Measurements from ENCODE around the gene JAGN1. TPM values are rescaled to one million over a fixed set of nuclear protein-coding genes. Genes with fewer than 3 reads are reported as not detected.
"Not testable (repeated sequence)": the region's sequence is repeated elsewhere in the genome, so short reads cannot be mapped to it uniquely, and the experiment has no call there.

JAGN1 gene
- total RNA-seq, 1 experiment from 2014 or later = 34.2 TPM

GRCh38 chr3:9875448-9875847 is 15.0 kb upstream of the JAGN1 start:
- TF ChIP-seq CTCF (IDR thresholded peaks at IDR 0.05; ENCODE audit: unreplicated experiment) = no peak
- intact Hi-C loops (cut with micrococcal nuclease; ENCODE audit: unreplicated experiment) = no loop called here
- Mint-ChIP-seq H3K9me3 (ENCODE audit: low read depth, unreplicated experiment) (no peaks in the 10 kb centered on the region), H3K36me3 (ENCODE audit: insufficient read depth, unreplicated experiment) (peaks cover 4% of the 10 kb centered on the region), H3K4me3 (ENCODE audit: low read depth, unreplicated experiment) (no peak overlapping the region), H3K27me3 (ENCODE audit: unreplicated experiment) (no peaks in the 10 kb centered on the region), H3K27ac (ENCODE audit: unreplicated experiment) (no peak overlapping the region), H3K4me1 (ENCODE audit: low read depth, unreplicated experiment) (peaks cover 23% of the 10 kb centered on the region)
- DNase-seq = no peak
- BruUV-seq (replicated peaks) = no TSS peak
- CTCF ChIA-PET = interaction anchor here (0.6 to 0.7 kb wide), 3 partner anchors 27 to 142 kb away, joined by 3 to 4 read pairs (median 3); no protein-coding TSS in a partner anchor

GRCh38 chr3:9876255-9876654 is 14.2 kb upstream of the JAGN1 start:
- H3K9me3 Mint-ChIP-seq (ENCODE audit: low read depth, unreplicated experiment); DNase-seq; BruUV-seq (replicated peaks); H3K27me3 Mint-ChIP-seq (ENCODE audit: unreplicated experiment); intact Hi-C loops (cut with micrococcal nuclease; ENCODE audit: unreplicated experiment); H3K4me3 Mint-ChIP-seq (ENCODE audit: low read depth, unreplicated experiment); H3K36me3 Mint-ChIP-seq (ENCODE audit: insufficient read depth, unreplicated experiment); H3K27ac Mint-ChIP-seq (ENCODE audit: unreplicated experiment): not testable (repeated sequence)
- H3K4me1 Mint-ChIP-seq (ENCODE audit: low read depth, unreplicated experiment) = peaks cover 24% of the 10 kb centered on the region
- CTCF ChIA-PET = interaction anchor here (0.7 kb wide), 1 partner anchor 266 kb away, joined by 4 read pairs; the partner anchor contains the start of gene VHL

- no peak overlapping the region for H3K27ac Mint-ChIP-seq (ENCODE audit: unreplicated experiment)
- H3K36me3 Mint-ChIP-seq (ENCODE audit: insufficient read depth, unreplicated experiment) = peaks cover 5% of the 10 kb centered on the region
- no TSS peak for BruUV-seq (replicated peaks)
- TF ChIP-seq CTCF (IDR thresholded peaks at IDR 0.05; ENCODE audit: unreplicated experiment) = no peak
- intact Hi-C loops (cut with micrococcal nuclease; ENCODE audit: unreplicated experiment) = no loop called here
- DNase-seq = no peak
- no peaks in the 10 kb centered on the region for H3K27me3 Mint-ChIP-seq (ENCODE audit: unreplicated experiment)
- H3K4me3 Mint-ChIP-seq (ENCODE audit: low read depth, unreplicated experiment) = no peak overlapping the region
- H3K4me1 Mint-ChIP-seq (ENCODE audit: low read depth, unreplicated experiment) = peaks cover 24% of the 10 kb centered on the region
- no peaks in the 10 kb centered on the region for H3K9me3 Mint-ChIP-seq (ENCODE audit: low read depth, unreplicated experiment)
- CTCF ChIA-PET = no interaction called here
These were observed 13.4 kb upstream of the JAGN1 start for GRCh38 chr3:9876991-9877390.

GRCh38 chr3:9878700-9879099 is 11.7 kb upstream of the JAGN1 start:
- peak; percentile 72 for DNase-seq
- intact Hi-C loops (cut with micrococcal nuclease; ENCODE audit: unreplicated experiment) = no loop called here
- Mint-ChIP-seq H3K9me3 (ENCODE audit: low read depth, unreplicated experiment) (no peaks in the 10 kb centered on the region), H3K36me3 (ENCODE audit: insufficient read depth, unreplicated experiment) (peaks cover 5% of the 10 kb centered on the region), H3K4me1 (ENCODE audit: low read depth, unreplicated experiment) (peaks cover 25% of the 10 kb centered on the region), H3K27me3 (ENCODE audit: unreplicated experiment) (no peaks in the 10 kb centered on the region), H3K27ac (ENCODE audit: unreplicated experiment) (no peak overlapping the region), H3K4me3 (ENCODE audit: low read depth, unreplicated experiment) (no peak overlapping the region)
- no peak for TF ChIP-seq CTCF (IDR thresholded peaks at IDR 0.05; ENCODE audit: unreplicated experiment)
- no TSS peak for BruUV-seq (replicated peaks)
- CTCF ChIA-PET = interaction anchor here (0.6 to 1.4 kb wide), 3 partner anchors 13 to 235 kb away, joined by 3 to 10 read pairs (median 3); no protein-coding TSS in a partner anchor

GRCh38 chr3:9879830-9880549 is 10.4 kb upstream of the JAGN1 start, which contains the start of gene CIDEC:
Gene CIDEC (minus strand): TSS chr3:9880253. CDS start chr3:9878486, 1,767 bp downstream.
- no peak for DNase-seq
- Mint-ChIP-seq H3K9me3 (ENCODE audit: low read depth, unreplicated experiment) (no peaks in the 10 kb centered on the region), H3K36me3 (ENCODE audit: insufficient read depth, unreplicated experiment) (peaks cover 5% of the 10 kb centered on the region), H3K4me3 (ENCODE audit: low read depth, unreplicated experiment) (no peak within 1 kb of the TSS), H3K4me1 (ENCODE audit: low read depth, unreplicated experiment) (peaks cover 37% of the 10 kb centered on the region), H3K27me3 (ENCODE audit: unreplicated experiment) (no peaks in the 10 kb centered on the region), H3K27ac (ENCODE audit: unreplicated experiment) (peak within 1 kb of the TSS; percentile 58)
- TF ChIP-seq CTCF (IDR thresholded peaks at IDR 0.05; ENCODE audit: unreplicated experiment) = no peak
- intact Hi-C loops (cut with micrococcal nuclease; ENCODE audit: unreplicated experiment) = no loop called here
- BruUV-seq (replicated peaks) = no TSS peak
- CTCF ChIA-PET = interaction anchor here (0.6 kb wide), 1 partner anchor 15 kb away, joined by 3 read pairs; no protein-coding TSS in a partner anchor

All from Calu3 (cell line).